IPS-18c (cell line): Measurements from ENCODE around the gene DRD1.
"Not testable (repeated sequence)": the region's sequence is repeated elsewhere in the genome, so short reads cannot be mapped to it uniquely, and the experiment has no call there.

Experiments
- H3K4me3 ChIP-seq: 2 replicates; pipeline ENCODE4 v1.7.0; 2013; ENCODE audit warnings: low read depth, mild to moderate bottlenecking, low read length, moderate library complexity; ENCODE audit not compliant: insufficient read depth
- H3K9me3 ChIP-seq: one replicate; pipeline ENCODE4 v1.6.1; 2013; ENCODE audit warnings: mild to moderate bottlenecking, low read length, moderate library complexity; ENCODE audit not compliant: control insufficient read depth, insufficient read depth

Gene DRD1

GRCh38 chr5:175395430-175395829, 48.6 kb downstream of the DRD1 start:
- H3K9me3 ChIP-seq, H3K4me3 ChIP-seq: not testable (repeated sequence)

- Histone ChIP-seq H3K9me3 (peaks cover 7% of the 10 kb centered on the region), H3K4me3 (no peak overlapping the region)
Measured at GRCh38 chr5:175394601-175395000, 49.4 kb downstream of the DRD1 start.

- Histone ChIP-seq H3K9me3 (peaks cover 7% of the 10 kb centered on the region), H3K4me3 (no peak overlapping the region)
Measured at GRCh38 chr5:175393897-175394296, 50.1 kb downstream of the DRD1 start.

GRCh38 chr5:175392236-175392635, 51.7 kb downstream of the DRD1 start:
- peaks cover 4% of the 10 kb centered on the region for H3K9me3 ChIP-seq

GRCh38 chr5:175390352-175391083, 53.5 kb downstream of the DRD1 start:
- no peaks in the 10 kb centered on the region for H3K9me3 ChIP-seq
- no peak overlapping the region for H3K4me3 ChIP-seq

More at GRCh38 chr5:175392236-175392635, 51.7 kb downstream of the DRD1 start:
- no peak overlapping the region for H3K4me3 ChIP-seq
